Smooth muscle cell (in vitro differentiated cells): ENCODE data around the gene KLHL29. TPM values are rescaled to one million over a fixed set of nuclear protein-coding genes. Genes with fewer than 3 reads are reported as not detected.

Source experiments
- DNase-seq: peaks from one replicate; lab custom pipeline; 2025; ENCODE audit not compliant: unreplicated experiment; lab: John Stamatoyannopoulos, UW
- H2AFZ ChIP-seq: fragments of 200-600 bp; sonication (generic); 2 replicates; pipeline ENCODE4 v1.6.0; 2016; ENCODE audit warnings: antibody characterized with exemption, low read depth, mild to moderate bottlenecking
- H3F3A ChIP-seq: fragments of 200-600 bp; sonication (generic); 2 replicates; pipeline ENCODE4 v1.6.0; 2017; ENCODE audit warnings: antibody characterized with exemption, low read depth
- H3K27ac ChIP-seq: fragments of 200-600 bp; sonication (generic); 2 replicates; pipeline ENCODE4 v1.5.1; 2016; ENCODE audit warnings: low read depth, mild to moderate bottlenecking
- H3K27me3 ChIP-seq: fragments of 200-600 bp; sonication (generic); 2 replicates; pipeline ENCODE4 v1.6.1; 2016; ENCODE audit warnings: low read depth, mild to moderate bottlenecking
- H3K36me3 ChIP-seq: fragments of 200-600 bp; sonication (generic); 2 replicates; pipeline ENCODE4 v1.5.1; 2016; ENCODE audit warnings: low read depth
- H3K4me1 ChIP-seq: fragments of 200-600 bp; sonication (generic); 2 replicates; pipeline ENCODE4 v1.5.1; 2016; ENCODE audit warnings: low read depth
- H3K4me2 ChIP-seq: fragments of 200-600 bp; sonication (generic); 2 replicates; pipeline ENCODE4 v1.6.0; 2016; ENCODE audit warnings: mild to moderate bottlenecking
- H3K4me3 ChIP-seq: fragments of 200-600 bp; sonication (generic); 2 replicates; pipeline ENCODE4 v1.5.1; 2016; ENCODE audit warnings: mild to moderate bottlenecking
- H3K79me2 ChIP-seq: fragments of 200-600 bp; sonication (generic); 2 replicates; pipeline ENCODE4 v1.6.0; 2016; ENCODE audit warnings: low read depth, mild to moderate bottlenecking
- H3K9ac ChIP-seq: fragments of 200-600 bp; sonication (generic); 2 replicates; pipeline ENCODE4 v1.6.0; 2016; ENCODE audit warnings: low read depth
- H3K9me3 ChIP-seq: fragments of 200-600 bp; sonication (generic); replicated peaks from 2 replicates; pipeline ENCODE4 v1.5.1; 2016; ENCODE audit warnings: low read depth
- H4K20me1 ChIP-seq: fragments of 200-600 bp; sonication (generic); 2 replicates; pipeline ENCODE4 v1.6.0; 2016; ENCODE audit warnings: low read depth
- WGBS: methylation state at CpG from one replicate; pipeline ENCODE4 v1.1.7; 2016; ENCODE audit warnings: low lambda C conversion rate; 5-methylcytosine and 5-hydroxymethylcytosine counted together
- polyA plus RNA-seq: library from polyadenylated mRNA; unstranded; fragments of >200 nt; fragmentation: Nextera tagmentation; extraction: Ambion mirVana; gene quantifications from 2 replicates; pipeline ENCODE4 v1.2.1, GENCODE V29; 2016
- total RNA-seq: library from RNA; depleted of rRNA; stranded (reverse); fragments of >200 nt; gene quantifications from 2 replicates; pipeline ENCODE4 v1.2.3, GENCODE V29; 2014
- TF ChIP-seq, protein P1 (sequence below): fragments of 200-600 bp; sonication (generic); IDR thresholded peaks from 2 replicates; pipeline ENCODE4 v1.5.1; 2017; ENCODE audit warnings: borderline replicate concordance, mild to moderate bottlenecking, antibody characterized with exemption; ENCODE audit not compliant: insufficient read depth, poor library complexity, severe bottlenecking

KLHL29 gene
- total and polyA plus RNA-seq, 2 experiments from 2014 or later: 3.1 to 6.6 TPM

- H3K27ac ChIP-seq: no peak overlapping the region
- 80% methylated on average over 19 of the region's 19 CpGs for WGBS
These were observed 25.1 kb upstream of the KLHL29 start for GRCh38 chr2:23359631-23360567.

GRCh38 chr2:23360571-23361125 is 24.3 kb upstream of the KLHL29 start:
- Histone ChIP-seq H3K79me2 (no peaks in the 10 kb centered on the region), H3K4me3 (no peak overlapping the region), H3K9ac (no peak overlapping the region), H3K9me3 (no peaks in the 10 kb centered on the region), H3K4me1 (no peaks in the 10 kb centered on the region), H3K36me3 (no peaks in the 10 kb centered on the region), H3F3A (no peaks in the 10 kb centered on the region), H3K4me2 (no peak overlapping the region), H3K27me3 (no peaks in the 10 kb centered on the region), H4K20me1 (no peaks in the 10 kb centered on the region), H3K27ac (no peak overlapping the region), H2AFZ (no peak overlapping the region)
- TF ChIP-seq, protein P1, sequence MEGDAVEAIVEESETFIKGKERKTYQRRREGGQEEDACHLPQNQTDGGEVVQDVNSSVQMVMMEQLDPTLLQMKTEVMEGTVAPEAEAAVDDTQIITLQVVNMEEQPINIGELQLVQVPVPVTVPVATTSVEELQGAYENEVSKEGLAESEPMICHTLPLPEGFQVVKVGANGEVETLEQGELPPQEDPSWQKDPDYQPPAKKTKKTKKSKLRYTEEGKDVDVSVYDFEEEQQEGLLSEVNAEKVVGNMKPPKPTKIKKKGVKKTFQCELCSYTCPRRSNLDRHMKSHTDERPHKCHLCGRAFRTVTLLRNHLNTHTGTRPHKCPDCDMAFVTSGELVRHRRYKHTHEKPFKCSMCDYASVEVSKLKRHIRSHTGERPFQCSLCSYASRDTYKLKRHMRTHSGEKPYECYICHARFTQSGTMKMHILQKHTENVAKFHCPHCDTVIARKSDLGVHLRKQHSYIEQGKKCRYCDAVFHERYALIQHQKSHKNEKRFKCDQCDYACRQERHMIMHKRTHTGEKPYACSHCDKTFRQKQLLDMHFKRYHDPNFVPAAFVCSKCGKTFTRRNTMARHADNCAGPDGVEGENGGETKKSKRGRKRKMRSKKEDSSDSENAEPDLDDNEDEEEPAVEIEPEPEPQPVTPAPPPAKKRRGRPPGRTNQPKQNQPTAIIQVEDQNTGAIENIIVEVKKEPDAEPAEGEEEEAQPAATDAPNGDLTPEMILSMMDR: no peak
- no peak for DNase-seq
- WGBS: 74% methylated on average over 13 of the region's 13 CpGs

More at GRCh38 chr2:23359631-23360567, 25.1 kb upstream of the KLHL29 start:
- H3K36me3 ChIP-seq: no peaks in the 10 kb centered on the region
- no peaks in the 10 kb centered on the region for H3F3A ChIP-seq
- H4K20me1 ChIP-seq: no peaks in the 10 kb centered on the region
- no peaks in the 10 kb centered on the region for H3K79me2 ChIP-seq
- no peak overlapping the region for H3K4me3 ChIP-seq
- H3K9ac ChIP-seq: no peak overlapping the region
- no peaks in the 10 kb centered on the region for H3K27me3 ChIP-seq
- H3K4me1 ChIP-seq: no peaks in the 10 kb centered on the region
- TF ChIP-seq, protein P1: no peak
- no peak for DNase-seq
- H3K9me3 ChIP-seq: no peaks in the 10 kb centered on the region
- H3K4me2 ChIP-seq: no peak overlapping the region
- H2AFZ ChIP-seq: no peak overlapping the region

DNA sequence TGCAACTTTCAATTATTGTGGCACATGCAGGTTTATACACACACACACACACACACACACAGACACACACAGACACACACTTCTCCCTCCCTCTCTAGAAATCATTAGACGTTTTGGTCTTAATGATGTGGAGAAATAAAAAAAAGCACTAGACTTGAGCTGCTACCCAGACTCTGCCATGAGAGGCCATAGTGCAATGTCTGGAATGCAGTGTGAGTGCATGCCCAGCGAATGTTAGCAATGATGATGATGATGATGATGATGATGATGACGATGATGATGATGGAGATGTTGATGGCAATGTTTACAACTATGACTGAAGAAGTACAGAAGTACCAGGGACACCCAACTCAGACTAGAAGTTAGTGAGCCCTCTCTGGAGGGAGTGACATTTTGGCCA is 23.8 kb upstream of the KLHL29 start:
- H3K9ac ChIP-seq: no peak overlapping the region

More for the DNA sequence above, 23.8 kb upstream of the KLHL29 start:
- no peak overlapping the region for H2AFZ ChIP-seq
- H3F3A ChIP-seq: no peaks in the 10 kb centered on the region
- H3K4me2 ChIP-seq: no peak overlapping the region
- H3K9me3 ChIP-seq: no peaks in the 10 kb centered on the region
- WGBS: 88% methylated on average over 3 of the region's 3 CpGs
- no peaks in the 10 kb centered on the region for H3K36me3 ChIP-seq
- H4K20me1 ChIP-seq: no peaks in the 10 kb centered on the region
- H3K27ac ChIP-seq: no peak overlapping the region
- no peak overlapping the region for H3K4me3 ChIP-seq
- H3K79me2 ChIP-seq: no peaks in the 10 kb centered on the region
- DNase-seq: no peak
- no peaks in the 10 kb centered on the region for H3K4me1 ChIP-seq
- H3K27me3 ChIP-seq: no peaks in the 10 kb centered on the region
- TF ChIP-seq, protein P1: no peak
